Caki2 (cell line): ENCODE measurements around the gene UBE2D1. TPM values are rescaled to one million over a fixed set of nuclear protein-coding genes. Genes with fewer than 3 reads are reported as not detected.

Experiments used
- DNase-seq: peaks from one replicate; pipeline ENCODE4 v3.0.0-alpha.2; 2015; ENCODE audit warnings: low read depth
- in situ Hi-C: cut with HindIII; loops from 2 replicates; pipeline ENCODE4 v1.10.0; 2016; ENCODE audit warnings: low sequenced_read_pairs, low pct_unique_long_range_greater_than_20kb, mixed read lengths
- total RNA-seq: library from RNA; depleted of rRNA; stranded (reverse); fragments of >200 nt; shearing (Covaris generic); gene quantifications from 2 replicates; pipeline ENCODE4 v1.2.3, GENCODE V29; 2014; ENCODE audit warnings: low replicate concordance

Gene UBE2D1
- total RNA-seq, 1 experiment from 2014 or later: 18.2 TPM

GRCh38 chr10:58362027-58362789, 27.4 kb downstream of the UBE2D1 start:
- in situ Hi-C loops: no loop called here
- DNase-seq: no peak

- no peak for DNase-seq
- in situ Hi-C loops: no loop called here
Measured at GRCh38 chr10:58367069-58367468, 32.3 kb downstream of the UBE2D1 start.

GRCh38 chr10:58371473-58371872, 36.7 kb downstream of the UBE2D1 start:
- in situ Hi-C loops: no loop called here
- DNase-seq: no peak

GRCh38 chr10:58372607-58373441, 38.0 kb downstream of the UBE2D1 start:
- in situ Hi-C loops: no loop called here
- no peak for DNase-seq

- DNase-seq: peak; percentile 26
- in situ Hi-C loops: no loop called here
Measured at GRCh38 chr10:58373442-58373827, 38.6 kb downstream of the UBE2D1 start.

- in situ Hi-C loops: no loop called here
- DNase-seq: no peak
Measured at GRCh38 chr10:58382489-58382995, 47.7 kb downstream of the UBE2D1 start.

- in situ Hi-C loops: no loop called here
Measured at GRCh38 chr10:58384095-58384494, 49.3 kb downstream of the UBE2D1 start.

GRCh38 chr10:58384544-58384998, 49.8 kb downstream of the UBE2D1 start:
- in situ Hi-C loops: no loop called here
- no peak for DNase-seq

More at GRCh38 chr10:58384095-58384494, 49.3 kb downstream of the UBE2D1 start:
- no peak for DNase-seq

GRCh38 chr10:58384999-58385783, 50.4 kb downstream of the UBE2D1 start, which contains the start of gene TFAM:
TSS of gene TFAM (plus strand) at chr10:58385410. CDS start at chr10:58385548, 138 bp downstream.
- in situ Hi-C loops: no loop called here
- DNase-seq: peak; percentile 91

GRCh38 chr10:58385784-58386112, 50.9 kb downstream of the UBE2D1 start:
- DNase-seq: no peak
- in situ Hi-C loops: no loop called here

- DNase-seq: no peak
- in situ Hi-C loops: no loop called here
Measured at GRCh38 chr10:58389024-58389423, 54.2 kb downstream of the UBE2D1 start.

GRCh38 chr10:58393317-58393716, 58.5 kb downstream of the UBE2D1 start:
- in situ Hi-C loops: no loop called here
- no peak for DNase-seq

- in situ Hi-C loops: no loop called here
Measured at GRCh38 chr10:58394471-58394870, 59.7 kb downstream of the UBE2D1 start.

GRCh38 chr10:58396057-58396456, 61.3 kb downstream of the UBE2D1 start:
- DNase-seq: no peak
- in situ Hi-C loops: no loop called here

More at GRCh38 chr10:58394471-58394870, 59.7 kb downstream of the UBE2D1 start:
- DNase-seq: no peak

GRCh38 chr10:58397830-58398229, 63.0 kb downstream of the UBE2D1 start:
- in situ Hi-C loops: no loop called here
- DNase-seq: no peak

GRCh38 chr10:58399410-58399809, 64.6 kb downstream of the UBE2D1 start:
- in situ Hi-C loops: no loop called here
- no peak for DNase-seq

- in situ Hi-C loops: no loop called here
- DNase-seq: peak; percentile 15
Measured at GRCh38 chr10:58400609-58401008, 65.8 kb downstream of the UBE2D1 start.

GRCh38 chr10:58404001-58404400, 69.2 kb downstream of the UBE2D1 start:
- DNase-seq: no peak
- in situ Hi-C loops: no loop called here
